ENCODE data around the gene RIMBP2. TPM values are rescaled to one million over a fixed set of nuclear protein-coding genes. Genes with fewer than 3 reads are reported as not detected.

The RIMBP2 gene
- total and polyA plus RNA-seq, 2 experiments from 2014 or later: 0.31 to 0.37 TPM

DNA sequence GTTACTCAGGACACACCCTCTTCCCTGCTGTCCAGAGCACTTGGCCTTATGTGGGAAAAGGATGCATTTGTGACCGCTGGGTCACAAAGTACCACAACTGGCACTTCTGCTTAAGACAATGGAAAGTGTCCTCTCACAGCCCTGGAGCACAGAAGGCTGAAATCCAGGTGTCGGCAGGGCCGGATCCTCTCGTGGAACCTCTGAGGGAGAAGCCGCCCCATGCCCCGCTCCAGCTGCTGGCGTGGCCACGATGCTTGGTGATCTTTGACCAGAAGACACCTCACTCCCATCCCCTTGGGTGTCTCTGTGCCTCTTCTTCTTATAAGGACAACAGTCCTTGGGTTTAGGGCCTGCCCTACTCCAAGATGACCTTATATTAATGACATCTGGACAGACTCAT, 221.4 kb downstream of the RIMBP2 start:
- TF ChIP-seq, protein P1, sequence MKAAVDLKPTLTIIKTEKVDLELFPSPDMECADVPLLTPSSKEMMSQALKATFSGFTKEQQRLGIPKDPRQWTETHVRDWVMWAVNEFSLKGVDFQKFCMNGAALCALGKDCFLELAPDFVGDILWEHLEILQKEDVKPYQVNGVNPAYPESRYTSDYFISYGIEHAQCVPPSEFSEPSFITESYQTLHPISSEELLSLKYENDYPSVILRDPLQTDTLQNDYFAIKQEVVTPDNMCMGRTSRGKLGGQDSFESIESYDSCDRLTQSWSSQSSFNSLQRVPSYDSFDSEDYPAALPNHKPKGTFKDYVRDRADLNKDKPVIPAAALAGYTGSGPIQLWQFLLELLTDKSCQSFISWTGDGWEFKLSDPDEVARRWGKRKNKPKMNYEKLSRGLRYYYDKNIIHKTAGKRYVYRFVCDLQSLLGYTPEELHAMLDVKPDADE (IDR thresholded peaks at IDR 0.05): no peak
- TF ChIP-seq EZH2 (IDR thresholded peaks at IDR 0.05; ENCODE audit: low read depth, unreplicated experiment): no peak
- no peaks in the 10 kb centered on the region for H3K4me1 Mint-ChIP-seq
- H3K27ac ChIP-seq (ENCODE audit: low read depth): no peak overlapping the region
- no peak overlapping the region for H3K27ac Mint-ChIP-seq
- H3F3A ChIP-seq (replicated peaks; ENCODE audit: low read depth): no peaks in the 10 kb centered on the region
- no peaks in the 10 kb centered on the region for H3K27me3 ChIP-seq (ENCODE audit: insufficient read depth)
- H3K36me3 Mint-ChIP-seq (ENCODE audit: low read depth): peaks cover 43% of the 10 kb centered on the region
- no peak overlapping the region for H3K4me2 ChIP-seq
- H3K9me3 Mint-ChIP-seq: peaks cover 99% of the 10 kb centered on the region
- H3K4me3 ChIP-seq: no peak overlapping the region
- no peaks in the 10 kb centered on the region for H3K36me3 ChIP-seq (ENCODE audit: insufficient read depth)
- no peak for ATAC-seq
- no peak for DNase-seq (ENCODE audit: low spot score)
- H3K4me1 ChIP-seq (ENCODE audit: insufficient read depth): no peaks in the 10 kb centered on the region
- no peak overlapping the region for H3K4me3 Mint-ChIP-seq
- no peaks in the 10 kb centered on the region for H3K79me2 ChIP-seq (replicated peaks; ENCODE audit: insufficient read depth)
- H3K27me3 Mint-ChIP-seq (ENCODE audit: insufficient read depth, low read depth, poor library complexity): peaks cover 2% of the 10 kb centered on the region
- no peaks in the 10 kb centered on the region for H3K9me2 ChIP-seq (ENCODE audit: insufficient read depth)
- no peaks in the 10 kb centered on the region for H4K20me1 ChIP-seq (replicated peaks; ENCODE audit: insufficient read depth)
- H2AFZ ChIP-seq: no peak overlapping the region

DNA sequence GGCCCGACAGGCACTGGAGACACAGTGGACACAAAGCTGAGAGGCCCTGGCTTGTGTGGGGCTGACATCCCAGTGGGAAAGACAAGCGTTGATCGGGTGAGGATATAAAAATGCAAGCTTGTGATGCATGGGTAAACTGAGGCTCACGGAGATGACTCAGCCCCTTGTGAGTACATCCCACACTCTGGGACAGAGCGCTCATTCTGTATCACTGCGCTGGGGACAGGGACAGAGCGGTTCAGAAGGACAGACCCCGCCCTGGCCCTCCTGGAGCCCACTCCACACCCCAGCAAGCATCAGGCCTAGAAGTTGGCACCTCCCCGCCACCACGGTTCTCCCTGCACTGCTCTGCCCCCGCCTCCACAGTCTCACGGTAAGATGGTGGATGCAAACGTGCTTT, 222.1 kb downstream of the RIMBP2 start:
- H3K27me3 ChIP-seq (ENCODE audit: insufficient read depth): no peaks in the 10 kb centered on the region
- no peaks in the 10 kb centered on the region for H3K79me2 ChIP-seq (replicated peaks; ENCODE audit: insufficient read depth)
- no peak overlapping the region for H2AFZ ChIP-seq
- no peaks in the 10 kb centered on the region for H3F3A ChIP-seq (replicated peaks; ENCODE audit: low read depth)
- no peaks in the 10 kb centered on the region for H3K9me2 ChIP-seq (ENCODE audit: insufficient read depth)
- H4K20me1 ChIP-seq (replicated peaks; ENCODE audit: insufficient read depth): no peaks in the 10 kb centered on the region
- peaks cover 41% of the 10 kb centered on the region for H3K36me3 Mint-ChIP-seq (ENCODE audit: low read depth)
- H3K27ac ChIP-seq (ENCODE audit: low read depth): no peak overlapping the region
- H3K36me3 ChIP-seq (ENCODE audit: insufficient read depth): no peaks in the 10 kb centered on the region
- peaks cover 99% of the 10 kb centered on the region for H3K9me3 Mint-ChIP-seq
- H3K4me2 ChIP-seq: no peak overlapping the region
- no peak for DNase-seq (ENCODE audit: low spot score)
- H3K4me3 Mint-ChIP-seq: no peak overlapping the region
- no peak overlapping the region for H3K4me3 ChIP-seq
- no peaks in the 10 kb centered on the region for H3K4me1 ChIP-seq (ENCODE audit: insufficient read depth)
- no peaks in the 10 kb centered on the region for H3K4me1 Mint-ChIP-seq
- peaks cover 4% of the 10 kb centered on the region for H3K27me3 Mint-ChIP-seq (ENCODE audit: insufficient read depth, low read depth, poor library complexity)
- H3K27ac Mint-ChIP-seq: no peak overlapping the region
- no peak for ATAC-seq
- TF ChIP-seq ZNF331 (CRISPR knock-in tag; IDR thresholded peaks at IDR 0.05; ENCODE audit: low read depth) (no peak), EZH2 (IDR thresholded peaks at IDR 0.05; ENCODE audit: low read depth, unreplicated experiment) (no peak), POLR2AphosphoS5 (IDR thresholded peaks at IDR 0.05; ENCODE audit: low read depth) (no peak), NANOG (IDR thresholded peaks at IDR 0.05; ENCODE audit: borderline replicate concordance) (no peak), JUNB (IDR thresholded peaks at IDR 0.05; ENCODE audit: unreplicated experiment) (no peak)
- TF ChIP-seq, protein P2, sequence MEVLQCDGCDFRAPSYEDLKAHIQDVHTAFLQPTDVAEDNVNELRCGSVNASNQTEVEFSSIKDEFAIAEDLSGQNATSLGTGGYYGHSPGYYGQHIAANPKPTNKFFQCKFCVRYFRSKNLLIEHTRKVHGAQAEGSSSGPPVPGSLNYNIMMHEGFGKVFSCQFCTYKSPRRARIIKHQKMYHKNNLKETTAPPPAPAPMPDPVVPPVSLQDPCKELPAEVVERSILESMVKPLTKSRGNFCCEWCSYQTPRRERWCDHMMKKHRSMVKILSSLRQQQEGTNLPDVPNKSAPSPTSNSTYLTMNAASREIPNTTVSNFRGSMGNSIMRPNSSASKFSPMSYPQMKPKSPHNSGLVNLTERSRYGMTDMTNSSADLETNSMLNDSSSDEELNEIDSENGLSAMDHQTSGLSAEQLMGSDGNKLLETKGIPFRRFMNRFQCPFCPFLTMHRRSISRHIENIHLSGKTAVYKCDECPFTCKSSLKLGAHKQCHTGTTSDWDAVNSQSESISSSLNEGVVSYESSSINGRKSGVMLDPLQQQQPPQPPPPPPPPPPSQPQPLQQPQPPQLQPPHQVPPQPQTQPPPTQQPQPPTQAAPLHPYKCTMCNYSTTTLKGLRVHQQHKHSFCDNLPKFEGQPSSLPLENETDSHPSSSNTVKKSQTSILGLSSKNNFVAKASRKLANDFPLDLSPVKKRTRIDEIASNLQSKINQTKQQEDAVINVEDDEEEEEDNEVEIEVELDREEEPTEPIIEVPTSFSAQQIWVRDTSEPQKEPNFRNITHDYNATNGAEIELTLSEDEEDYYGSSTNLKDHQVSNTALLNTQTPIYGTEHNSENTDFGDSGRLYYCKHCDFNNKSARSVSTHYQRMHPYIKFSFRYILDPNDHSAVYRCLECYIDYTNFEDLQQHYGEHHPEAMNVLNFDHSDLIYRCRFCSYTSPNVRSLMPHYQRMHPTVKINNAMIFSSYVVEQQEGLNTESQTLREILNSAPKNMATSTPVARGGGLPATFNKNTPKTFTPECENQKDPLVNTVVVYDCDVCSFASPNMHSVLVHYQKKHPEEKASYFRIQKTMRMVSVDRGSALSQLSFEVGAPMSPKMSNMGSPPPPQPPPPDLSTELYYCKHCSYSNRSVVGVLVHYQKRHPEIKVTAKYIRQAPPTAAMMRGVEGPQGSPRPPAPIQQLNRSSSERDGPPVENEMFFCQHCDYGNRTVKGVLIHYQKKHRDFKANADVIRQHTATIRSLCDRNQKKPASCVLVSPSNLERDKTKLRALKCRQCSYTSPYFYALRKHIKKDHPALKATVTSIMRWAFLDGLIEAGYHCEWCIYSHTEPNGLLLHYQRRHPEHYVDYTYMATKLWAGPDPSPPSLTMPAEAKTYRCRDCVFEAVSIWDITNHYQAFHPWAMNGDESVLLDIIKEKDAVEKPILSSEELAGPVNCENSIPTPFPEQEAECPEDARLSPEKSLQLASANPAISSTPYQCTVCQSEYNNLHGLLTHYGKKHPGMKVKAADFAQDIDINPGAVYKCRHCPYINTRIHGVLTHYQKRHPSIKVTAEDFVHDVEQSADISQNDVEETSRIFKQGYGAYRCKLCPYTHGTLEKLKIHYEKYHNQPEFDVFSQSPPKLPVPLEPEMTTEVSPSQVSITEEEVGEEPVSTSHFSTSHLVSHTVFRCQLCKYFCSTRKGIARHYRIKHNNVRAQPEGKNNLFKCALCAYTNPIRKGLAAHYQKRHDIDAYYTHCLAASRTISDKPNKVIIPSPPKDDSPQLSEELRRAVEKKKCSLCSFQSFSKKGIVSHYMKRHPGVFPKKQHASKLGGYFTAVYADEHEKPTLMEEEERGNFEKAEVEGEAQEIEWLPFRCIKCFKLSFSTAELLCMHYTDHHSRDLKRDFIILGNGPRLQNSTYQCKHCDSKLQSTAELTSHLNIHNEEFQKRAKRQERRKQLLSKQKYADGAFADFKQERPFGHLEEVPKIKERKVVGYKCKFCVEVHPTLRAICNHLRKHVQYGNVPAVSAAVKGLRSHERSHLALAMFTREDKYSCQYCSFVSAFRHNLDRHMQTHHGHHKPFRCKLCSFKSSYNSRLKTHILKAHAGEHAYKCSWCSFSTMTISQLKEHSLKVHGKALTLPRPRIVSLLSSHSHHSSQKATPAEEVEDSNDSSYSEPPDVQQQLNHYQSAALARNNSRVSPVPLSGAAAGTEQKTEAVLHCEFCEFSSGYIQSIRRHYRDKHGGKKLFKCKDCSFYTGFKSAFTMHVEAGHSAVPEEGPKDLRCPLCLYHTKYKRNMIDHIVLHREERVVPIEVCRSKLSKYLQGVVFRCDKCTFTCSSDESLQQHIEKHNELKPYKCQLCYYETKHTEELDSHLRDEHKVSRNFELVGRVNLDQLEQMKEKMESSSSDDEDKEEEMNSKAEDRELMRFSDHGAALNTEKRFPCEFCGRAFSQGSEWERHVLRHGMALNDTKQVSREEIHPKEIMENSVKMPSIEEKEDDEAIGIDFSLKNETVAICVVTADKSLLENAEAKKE (CRISPR knock-in tag; IDR thresholded peaks at IDR 0.05): no peak
- TF ChIP-seq, protein P1 (IDR thresholded peaks at IDR 0.05): no peak
- TF ChIP-seq, protein P3, sequence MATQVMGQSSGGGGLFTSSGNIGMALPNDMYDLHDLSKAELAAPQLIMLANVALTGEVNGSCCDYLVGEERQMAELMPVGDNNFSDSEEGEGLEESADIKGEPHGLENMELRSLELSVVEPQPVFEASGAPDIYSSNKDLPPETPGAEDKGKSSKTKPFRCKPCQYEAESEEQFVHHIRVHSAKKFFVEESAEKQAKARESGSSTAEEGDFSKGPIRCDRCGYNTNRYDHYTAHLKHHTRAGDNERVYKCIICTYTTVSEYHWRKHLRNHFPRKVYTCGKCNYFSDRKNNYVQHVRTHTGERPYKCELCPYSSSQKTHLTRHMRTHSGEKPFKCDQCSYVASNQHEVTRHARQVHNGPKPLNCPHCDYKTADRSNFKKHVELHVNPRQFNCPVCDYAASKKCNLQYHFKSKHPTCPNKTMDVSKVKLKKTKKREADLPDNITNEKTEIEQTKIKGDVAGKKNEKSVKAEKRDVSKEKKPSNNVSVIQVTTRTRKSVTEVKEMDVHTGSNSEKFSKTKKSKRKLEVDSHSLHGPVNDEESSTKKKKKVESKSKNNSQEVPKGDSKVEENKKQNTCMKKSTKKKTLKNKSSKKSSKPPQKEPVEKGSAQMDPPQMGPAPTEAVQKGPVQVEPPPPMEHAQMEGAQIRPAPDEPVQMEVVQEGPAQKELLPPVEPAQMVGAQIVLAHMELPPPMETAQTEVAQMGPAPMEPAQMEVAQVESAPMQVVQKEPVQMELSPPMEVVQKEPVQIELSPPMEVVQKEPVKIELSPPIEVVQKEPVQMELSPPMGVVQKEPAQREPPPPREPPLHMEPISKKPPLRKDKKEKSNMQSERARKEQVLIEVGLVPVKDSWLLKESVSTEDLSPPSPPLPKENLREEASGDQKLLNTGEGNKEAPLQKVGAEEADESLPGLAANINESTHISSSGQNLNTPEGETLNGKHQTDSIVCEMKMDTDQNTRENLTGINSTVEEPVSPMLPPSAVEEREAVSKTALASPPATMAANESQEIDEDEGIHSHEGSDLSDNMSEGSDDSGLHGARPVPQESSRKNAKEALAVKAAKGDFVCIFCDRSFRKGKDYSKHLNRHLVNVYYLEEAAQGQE (IDR thresholded peaks at IDR 0.05; ENCODE audit: unreplicated experiment): no peak
